Kidney (tissue), 14 donors: ENCODE results near the gene LRRC32. TPM values are rescaled to one million over a fixed set of nuclear protein-coding genes. Genes with fewer than 3 reads are reported as not detected.

Source experiments
- DNase-seq, 5 donors: peaks; one replicate each; pipeline ENCODE4 v3.0.0-alpha.2; 2013 to 2020
- FAIRE-seq: peaks from 2 replicates; lab custom pipeline; 2012; peaks lifted over from hg19 to GRCh38; lab: Jason Lieb, UNC
- H3K27ac ChIP-seq, 2 donors: one replicate each; pipeline ENCODE4 v1.7.0; 2013; ENCODE audit warnings: low read depth in 2 of 2, low read length in 2 of 2, inconsistent platforms in 1 of 2
- H3K27me3 ChIP-seq: one replicate; pipeline ENCODE4 v1.7.1; 2013; ENCODE audit warnings: low read length, inconsistent platforms; ENCODE audit not compliant: control insufficient read depth, insufficient read depth
- H3K36me3 ChIP-seq, 3 donors: one replicate each; pipeline versions ENCODE4 v1.7.0 to v1.7.1; 2013; ENCODE audit warnings: low read length in 3 of 3, control low read depth in 1 of 3, inconsistent platforms in 1 of 3; ENCODE audit not compliant: insufficient read depth in 3 of 3, control insufficient read depth in 2 of 3
- H3K4me1 ChIP-seq, 3 donors: one replicate each; pipeline versions ENCODE4 v1.7.0 to v1.7.1; 2013; ENCODE audit warnings: low read length in 3 of 3, inconsistent platforms in 1 of 3, low read depth in 1 of 3; ENCODE audit not compliant: control insufficient read depth in 2 of 3, insufficient read depth in 2 of 3
- H3K4me3 ChIP-seq, 3 donors: one replicate each; pipeline versions ENCODE4 v1.7.0 to v1.8.1; 2013; ENCODE audit warnings: low read length in 3 of 3, control low read depth in 1 of 3, inconsistent platforms in 1 of 3
- H3K9ac ChIP-seq, 3 donors: one replicate each; pipeline versions ENCODE4 v1.7.0 to v1.7.1; 2013; ENCODE audit warnings: low read length in 3 of 3, control low read depth in 1 of 3, inconsistent platforms in 1 of 3
- H3K9me3 ChIP-seq, 3 donors: one replicate each; pipeline versions ENCODE4 v1.7.0 to v1.7.1; 2013; ENCODE audit warnings: low read length in 3 of 3, control low read depth in 1 of 3, inconsistent platforms in 1 of 3; ENCODE audit not compliant: control insufficient read depth in 2 of 3, insufficient read depth in 1 of 3
- intact Hi-C: fragments of 100-400 bp; cut with DNase I; formaldehyde crosslinking; loops from one replicate; pipeline ENCODE4 v1.11.1; 2022
- polyA plus RNA-seq: library from polyadenylated mRNA; stranded (reverse); fragments of 350-450 nt; fragmentation: Illumina TruSeq; extraction: RNeasy Lipid Tissue Mini Kit (QIAGEN cat#74804); gene quantifications from one replicate; pipeline ENCODE4 v1.2.3, GENCODE V29; 2014; ENCODE audit warnings: low read depth, low replicate concordance; ENCODE audit not compliant: insufficient read depth
- total RNA-seq: library from RNA; stranded (reverse); fragmentation: NEBNext Ultra II Directional; extraction: Animal tissue kit (Norgen Biotek cat#: 25700); gene quantifications from one replicate; pipeline ENCODE4 v1.2.1, GENCODE V29; 2021
- TF ChIP-seq, protein P1 (sequence below): IDR thresholded peaks from 3 replicates; pipeline ENCODE4 v1.5.1; 2012; ENCODE audit warnings: mild to moderate bottlenecking, moderate library complexity, borderline replicate concordance; ENCODE audit not compliant: insufficient read depth; ENCODE audit errors: extremely low read depth
- donor health status: control.
- donor health status: control.
- donor health status: control.
- donor health status: control.
- donor health status: control.
- donor health status: DM: yes; HTN: yes; CAD: no.
- donor health status: Normal renal cell carcinoma (clear cell type).

Gene LRRC32
- total and polyA plus RNA-seq, 2 donors from 2014 or later = 105 to 136 TPM

DNA sequence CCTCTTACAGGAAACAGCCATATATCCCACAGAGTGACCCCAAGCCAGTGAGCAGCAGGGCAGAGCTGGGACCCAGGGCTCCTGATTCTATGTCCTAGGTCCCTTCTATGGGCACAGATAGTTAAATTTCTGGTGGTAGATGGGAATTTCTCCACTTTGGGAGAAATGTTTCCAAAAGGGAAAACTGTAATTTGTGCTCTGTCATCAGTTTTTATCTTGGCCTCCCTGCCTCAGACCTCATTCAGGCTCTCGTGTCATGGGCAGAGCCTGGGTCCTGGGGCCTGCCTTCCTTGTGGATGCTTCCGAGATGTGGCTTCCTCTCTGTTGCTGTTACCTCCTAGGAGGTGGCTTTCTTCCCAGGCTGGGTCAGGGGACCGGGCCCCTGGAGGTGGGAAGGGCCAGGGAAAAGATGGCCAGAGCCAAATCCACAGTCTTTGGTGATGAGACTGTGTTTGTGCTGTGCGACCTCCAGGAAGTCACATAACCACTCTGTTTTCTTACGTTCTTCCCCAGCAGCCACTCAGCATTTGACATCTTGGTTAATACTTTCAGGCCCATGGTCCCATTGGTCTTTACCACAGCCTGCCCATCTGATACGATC, 8.6 kb downstream of the LRRC32 start:
- H3K9ac ChIP-seq = no peak overlapping the region
- intact Hi-C loops = no loop called here
- H3K36me3 ChIP-seq = peaks cover 0 to 25% (median 0%) of the 10 kb centered on the region in 3 donors
- H3K9me3 ChIP-seq = no peaks in the 10 kb centered on the region
- TF ChIP-seq, protein P1, sequence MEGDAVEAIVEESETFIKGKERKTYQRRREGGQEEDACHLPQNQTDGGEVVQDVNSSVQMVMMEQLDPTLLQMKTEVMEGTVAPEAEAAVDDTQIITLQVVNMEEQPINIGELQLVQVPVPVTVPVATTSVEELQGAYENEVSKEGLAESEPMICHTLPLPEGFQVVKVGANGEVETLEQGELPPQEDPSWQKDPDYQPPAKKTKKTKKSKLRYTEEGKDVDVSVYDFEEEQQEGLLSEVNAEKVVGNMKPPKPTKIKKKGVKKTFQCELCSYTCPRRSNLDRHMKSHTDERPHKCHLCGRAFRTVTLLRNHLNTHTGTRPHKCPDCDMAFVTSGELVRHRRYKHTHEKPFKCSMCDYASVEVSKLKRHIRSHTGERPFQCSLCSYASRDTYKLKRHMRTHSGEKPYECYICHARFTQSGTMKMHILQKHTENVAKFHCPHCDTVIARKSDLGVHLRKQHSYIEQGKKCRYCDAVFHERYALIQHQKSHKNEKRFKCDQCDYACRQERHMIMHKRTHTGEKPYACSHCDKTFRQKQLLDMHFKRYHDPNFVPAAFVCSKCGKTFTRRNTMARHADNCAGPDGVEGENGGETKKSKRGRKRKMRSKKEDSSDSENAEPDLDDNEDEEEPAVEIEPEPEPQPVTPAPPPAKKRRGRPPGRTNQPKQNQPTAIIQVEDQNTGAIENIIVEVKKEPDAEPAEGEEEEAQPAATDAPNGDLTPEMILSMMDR = no peak
- H3K4me1 ChIP-seq = peaks cover 0 to 19% (median 9%) of the 10 kb centered on the region in 3 donors
- no peak overlapping the region for H3K4me3 ChIP-seq
- H3K27me3 ChIP-seq = no peaks in the 10 kb centered on the region
- no peak overlapping the region for H3K27ac ChIP-seq
- DNase-seq = peak in 2 of 5 donors; percentile 20 to 48
- FAIRE-seq = no peak

DNA sequence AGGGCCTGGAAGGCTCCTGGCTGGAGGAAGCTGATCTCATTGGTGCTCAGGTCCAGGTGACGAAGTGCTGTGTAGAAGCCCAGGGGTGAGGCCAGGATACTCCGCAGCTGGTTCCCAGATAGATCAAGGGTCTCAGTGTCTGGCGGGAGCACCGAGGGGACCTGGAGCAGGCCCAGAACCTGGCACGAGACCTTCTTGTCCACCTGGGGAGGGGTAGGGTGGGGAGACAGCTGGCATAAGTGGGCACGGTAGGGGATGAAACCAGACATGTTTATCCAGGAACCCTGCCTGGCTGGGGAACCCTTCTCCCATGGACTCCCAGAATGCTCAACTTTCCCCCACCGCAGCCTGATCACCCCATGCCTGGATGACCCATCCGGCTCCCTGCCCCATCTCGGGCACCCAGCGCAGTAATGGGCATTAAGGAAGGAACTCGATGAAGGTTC, 9.2 kb downstream of the LRRC32 start:
- Histone ChIP-seq H3K9me3 (no peaks in the 10 kb centered on the region), H3K4me3 (no peak overlapping the region), H3K36me3 (peaks cover 0 to 25% (median 0%) of the 10 kb centered on the region in 3 donors), H3K27ac (no peak overlapping the region), H3K27me3 (no peaks in the 10 kb centered on the region), H3K9ac (no peak overlapping the region), H3K4me1 (peaks cover 0 to 19% (median 9%) of the 10 kb centered on the region in 3 donors)
- DNase-seq = peak in 2 of 5 donors; percentile 37 to 69
- TF ChIP-seq, protein P1 = no peak
- intact Hi-C loops = no loop called here
- no peak for FAIRE-seq

DNA sequence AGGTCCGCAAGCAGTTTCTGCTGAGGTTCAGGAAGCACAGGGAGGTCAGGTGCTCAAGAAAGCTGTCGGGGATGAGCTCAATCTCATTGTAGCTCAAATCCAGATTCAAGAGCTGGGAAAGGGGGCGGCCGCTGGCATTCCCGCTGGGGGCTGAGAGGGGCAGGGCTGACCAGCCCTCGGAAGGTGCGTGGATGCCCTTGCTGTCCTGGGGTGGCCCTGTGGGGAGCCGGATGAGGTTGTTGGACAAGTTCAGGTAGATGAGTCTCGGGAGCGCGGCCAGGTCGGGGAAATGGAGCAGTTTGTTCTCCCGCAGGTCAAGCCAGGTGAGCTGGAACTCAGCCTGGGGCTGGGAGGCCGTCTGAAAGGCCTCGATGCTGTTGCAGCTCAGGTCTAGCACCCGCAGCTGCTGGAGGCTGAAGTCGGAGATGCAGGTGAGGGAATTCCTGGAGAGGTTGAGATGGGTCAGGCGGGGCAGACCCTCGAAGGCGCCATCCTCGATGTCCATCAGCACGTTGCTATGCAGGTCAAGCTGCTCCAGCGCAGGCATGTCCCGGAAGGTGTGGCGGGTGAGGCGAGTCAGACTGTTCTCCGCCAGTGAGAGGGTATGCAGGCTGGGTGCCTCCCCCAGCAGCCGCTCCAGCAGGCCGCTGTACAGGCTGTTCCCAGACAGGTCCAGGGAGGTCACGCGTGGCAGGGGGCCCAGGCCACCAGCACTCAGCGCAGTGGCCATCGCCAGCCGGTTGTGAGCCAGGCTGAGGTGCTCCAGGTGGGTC, 9.8 kb downstream of the LRRC32 start:
- no peaks in the 10 kb centered on the region for H3K9me3 ChIP-seq
- FAIRE-seq (no peak), DNase-seq (peak in 2 of 5 donors; percentile 50 to 77)
- no peak overlapping the region for H3K9ac ChIP-seq
- TF ChIP-seq, protein P1 = no peak
- no peaks in the 10 kb centered on the region for H3K27me3 ChIP-seq
- H3K27ac ChIP-seq = no peak overlapping the region
- H3K4me3 ChIP-seq = no peak overlapping the region
- H3K4me1 ChIP-seq = peaks cover 0 to 19% (median 4%) of the 10 kb centered on the region in 3 donors
- intact Hi-C loops = no loop called here
- peaks cover 0 to 25% (median 0%) of the 10 kb centered on the region in 3 donors for H3K36me3 ChIP-seq
